Upper lobe of left lung (tissue), 4 donors: Measurements from ENCODE around the gene POLD1.

ENCODE experiments used
- EP300 ChIP-seq, 4 donors: sonication (generic); formaldehyde crosslinking; IDR thresholded peaks; one replicate each; pipeline ENCODE4 v1.5.1; 2017; ENCODE audit warnings: antibody characterized with exemption in 4 of 4, control low read depth in 2 of 4
- POLR2A ChIP-seq, 4 donors: fragments of 450-650 bp; IDR thresholded peaks; one replicate each; pipeline ENCODE4 v1.5.1; 2016 to 2017; ENCODE audit warnings: antibody characterized with exemption in 4 of 4, mild to moderate bottlenecking in 2 of 4
- POLR2AphosphoS5 ChIP-seq, 2 donors: sonication (generic); formaldehyde crosslinking; IDR thresholded peaks; one replicate each; pipeline ENCODE4 v1.5.1; 2017; ENCODE audit warnings: antibody characterized with exemption in 2 of 2
- TF ChIP-seq, protein P1 (sequence below), 6 experiments: fragments of 450-650 bp in 4 of 6; fragments of 200-600 bp in 2 of 6; sonication (generic) in 2 of 6; IDR thresholded peaks; one replicate each; pipeline ENCODE4 v1.5.1; 2016 to 2019; ENCODE audit warnings: antibody characterized with exemption in 6 of 6

DNA sequence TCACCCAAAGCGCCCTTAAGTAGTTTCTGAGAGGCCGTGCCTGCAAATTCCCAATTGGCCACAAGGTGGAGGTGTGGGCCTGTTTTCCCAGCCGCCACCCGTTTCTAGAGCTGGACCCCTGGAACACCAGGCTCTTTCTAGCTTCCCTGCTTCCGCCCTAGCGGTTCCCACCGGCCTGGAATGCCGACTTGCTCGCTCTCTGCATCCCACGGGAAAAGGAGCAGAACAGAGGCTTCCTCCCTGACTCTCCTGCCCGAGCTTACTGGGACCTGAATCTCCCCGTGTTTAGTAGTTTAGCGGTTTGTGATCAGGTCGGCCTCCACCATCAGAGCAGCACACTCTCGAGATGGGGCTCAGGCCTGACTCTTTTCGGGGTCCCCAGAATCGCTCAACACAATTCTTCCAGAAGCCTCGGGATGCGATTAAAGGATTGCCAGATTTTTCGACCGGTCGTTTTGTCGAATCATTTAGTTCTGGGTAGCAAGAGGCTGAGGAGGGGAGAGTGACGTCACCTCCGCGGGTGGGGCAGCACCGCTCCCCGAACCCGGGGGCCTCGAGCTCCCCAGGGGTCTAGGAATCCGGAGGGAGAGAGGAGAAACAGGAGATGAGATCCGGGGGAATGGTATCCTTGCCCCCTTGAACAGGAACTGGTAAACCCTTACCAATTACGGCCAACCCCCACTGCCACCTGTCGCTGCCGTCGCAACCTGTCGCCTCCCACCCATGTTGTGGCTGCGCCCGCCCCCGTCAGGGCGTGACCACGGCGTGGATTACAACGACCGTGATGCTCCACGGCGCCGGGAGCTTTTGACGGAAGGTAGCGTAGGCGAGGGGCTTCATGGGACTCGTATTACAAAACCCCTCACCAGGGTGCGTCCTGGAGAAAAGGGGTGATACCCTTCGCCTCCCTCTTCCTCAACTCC lies 26.7 kb upstream of the POLD1 start:
- TF ChIP-seq POLR2AphosphoS5 (IDR thresholded peaks at IDR 0.05) (peak; percentile 38 to 63), POLR2A (IDR thresholded peaks at IDR 0.05) (peak in 1 of 4 donors; percentile 61), EP300 (IDR thresholded peaks at IDR 0.05) (no peak)
- TF ChIP-seq, protein P1, sequence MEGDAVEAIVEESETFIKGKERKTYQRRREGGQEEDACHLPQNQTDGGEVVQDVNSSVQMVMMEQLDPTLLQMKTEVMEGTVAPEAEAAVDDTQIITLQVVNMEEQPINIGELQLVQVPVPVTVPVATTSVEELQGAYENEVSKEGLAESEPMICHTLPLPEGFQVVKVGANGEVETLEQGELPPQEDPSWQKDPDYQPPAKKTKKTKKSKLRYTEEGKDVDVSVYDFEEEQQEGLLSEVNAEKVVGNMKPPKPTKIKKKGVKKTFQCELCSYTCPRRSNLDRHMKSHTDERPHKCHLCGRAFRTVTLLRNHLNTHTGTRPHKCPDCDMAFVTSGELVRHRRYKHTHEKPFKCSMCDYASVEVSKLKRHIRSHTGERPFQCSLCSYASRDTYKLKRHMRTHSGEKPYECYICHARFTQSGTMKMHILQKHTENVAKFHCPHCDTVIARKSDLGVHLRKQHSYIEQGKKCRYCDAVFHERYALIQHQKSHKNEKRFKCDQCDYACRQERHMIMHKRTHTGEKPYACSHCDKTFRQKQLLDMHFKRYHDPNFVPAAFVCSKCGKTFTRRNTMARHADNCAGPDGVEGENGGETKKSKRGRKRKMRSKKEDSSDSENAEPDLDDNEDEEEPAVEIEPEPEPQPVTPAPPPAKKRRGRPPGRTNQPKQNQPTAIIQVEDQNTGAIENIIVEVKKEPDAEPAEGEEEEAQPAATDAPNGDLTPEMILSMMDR (IDR thresholded peaks at IDR 0.05), result peak; percentile 84 to 94 (median 90)
